ENCODE results near the gene SUGP2.

SUGP2 gene

DNA sequence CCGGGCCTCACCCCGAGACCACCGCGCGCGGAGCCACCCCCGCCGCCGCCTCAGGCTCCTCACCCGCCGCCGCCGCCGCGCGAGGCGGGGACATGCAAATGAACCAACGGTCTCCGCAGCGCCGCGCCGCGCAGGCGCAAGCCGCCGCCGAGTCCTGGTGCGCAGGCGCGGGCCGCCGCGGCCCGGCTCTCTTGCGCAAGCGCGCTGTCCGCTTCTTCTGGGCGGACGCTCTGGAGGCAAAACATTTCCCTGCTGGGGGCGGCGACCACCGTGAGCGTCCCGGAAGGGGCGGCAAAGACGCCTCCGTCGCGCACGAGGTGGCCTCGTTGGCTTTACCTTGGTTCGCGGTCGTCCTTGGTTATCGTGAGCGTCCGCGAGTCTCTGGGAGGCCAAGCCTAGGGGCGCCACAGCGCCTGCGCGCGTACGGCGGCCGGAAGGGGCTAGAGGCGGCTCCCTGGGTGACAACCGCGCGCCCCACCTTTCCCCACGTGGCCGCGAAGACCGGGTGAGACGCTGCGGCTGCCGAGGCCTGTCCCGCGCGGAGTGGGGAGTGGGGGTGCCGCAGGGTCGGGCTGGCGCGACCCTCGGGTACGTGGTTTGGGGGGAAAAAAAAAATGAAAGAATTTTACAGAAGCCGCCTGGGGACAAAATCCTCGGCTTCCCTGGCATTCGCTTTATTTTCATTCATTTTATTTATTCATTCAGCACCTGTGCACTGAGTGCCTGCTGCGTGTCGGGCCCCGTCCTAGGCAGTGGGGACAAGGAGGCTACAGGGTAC lies at the start of gene SUGP2, which contains the start of gene ARMC6:
TSS of gene SUGP2 (minus strand) at position 92 of the 778 bp plus-strand sequence. CDS start 2,446 bp downstream, outside the sequence.
TSS of gene ARMC6 (plus strand) at position 178 of the 778 bp plus-strand sequence. CDS start 607 bp downstream, outside the sequence.
- DNase-seq, result peak; percentile 96

DNA sequence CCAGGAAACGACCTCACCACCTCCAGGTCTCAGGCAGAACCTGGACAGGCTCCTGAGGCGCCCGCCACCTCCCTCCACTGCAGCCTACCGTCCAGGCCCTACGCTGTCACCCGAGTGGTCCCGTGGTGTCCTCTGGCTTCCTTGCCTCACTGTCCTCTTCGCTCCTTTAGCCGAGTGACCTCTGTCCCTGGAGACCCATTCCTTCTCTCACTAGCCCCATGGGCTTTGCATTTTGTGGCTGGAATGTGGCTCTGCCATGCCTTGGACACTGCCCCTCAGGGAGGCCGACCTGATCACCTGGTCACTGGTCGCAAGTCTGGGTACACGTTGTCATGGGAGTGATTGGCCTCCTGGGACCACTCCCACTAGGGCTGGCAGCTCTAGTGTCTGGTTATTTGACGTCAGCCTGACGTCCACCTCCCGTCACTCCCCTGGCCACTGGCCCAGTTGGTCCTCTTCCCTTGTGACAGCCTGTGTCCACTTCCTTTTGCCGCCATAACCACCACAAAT lies 48.4 kb upstream of the SUGP2 start:
- DNase-seq, result no peak

DNA sequence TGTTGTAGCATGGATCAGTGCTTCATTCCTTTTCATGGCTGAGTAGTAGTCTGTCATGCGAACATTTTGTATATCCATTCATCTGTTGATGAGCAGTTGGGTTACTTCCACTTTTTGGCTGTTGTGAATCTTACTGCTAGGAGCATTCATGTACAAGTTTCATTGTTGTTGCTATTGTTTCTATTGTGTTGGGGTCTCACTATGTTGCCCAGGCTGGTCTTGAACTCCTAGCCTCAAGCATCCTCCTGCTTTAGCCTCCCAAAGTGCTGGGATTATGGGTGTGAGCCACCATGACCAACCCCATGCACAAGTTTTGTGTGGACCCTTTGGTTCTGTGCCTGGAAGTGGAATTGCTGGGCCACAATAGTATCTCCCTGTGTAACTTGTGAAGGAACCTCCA lies 46.3 kb upstream of the SUGP2 start:
- no peak for DNase-seq

DNA sequence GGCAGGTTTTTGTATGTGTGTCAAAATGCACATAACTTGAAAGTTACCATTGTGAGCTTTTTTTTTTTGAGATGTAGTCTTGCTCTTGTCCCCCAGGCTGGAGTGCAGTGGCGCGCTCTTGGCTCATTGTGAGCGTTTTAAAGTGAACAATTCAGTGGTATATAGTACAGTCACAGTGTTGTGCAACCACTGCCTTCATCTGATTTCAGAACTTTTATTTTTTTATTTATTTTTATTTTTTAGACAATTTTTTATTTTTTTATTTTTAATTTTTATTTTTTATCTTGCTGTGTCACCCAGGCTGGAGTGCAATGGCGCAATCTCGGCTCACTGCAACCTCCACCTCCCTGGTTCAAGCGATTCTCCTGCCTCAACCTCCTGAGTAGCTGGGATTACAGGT lies 45.5 kb upstream of the SUGP2 start:
- DNase-seq, result no peak

DNA sequence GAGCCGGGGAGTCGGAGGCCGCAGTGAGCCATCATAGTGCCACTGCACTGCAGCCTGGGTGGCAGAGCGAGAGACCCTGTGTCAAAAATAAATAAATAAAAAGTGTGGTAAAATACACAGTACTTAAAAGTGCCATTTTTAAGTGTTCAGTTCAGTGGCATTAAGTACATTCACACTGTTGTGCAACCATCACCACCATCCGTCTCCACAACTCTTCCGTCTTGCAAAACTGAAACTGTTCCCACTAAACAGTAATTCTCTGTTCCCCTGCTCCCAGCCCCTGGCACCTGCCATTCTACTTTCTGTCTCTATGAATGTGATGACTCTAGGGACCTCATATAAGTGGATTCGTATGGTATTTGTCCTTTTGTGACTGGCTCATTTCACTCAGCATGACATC lies 43.8 kb upstream of the SUGP2 start:
- DNase-seq, result no peak

DNA sequence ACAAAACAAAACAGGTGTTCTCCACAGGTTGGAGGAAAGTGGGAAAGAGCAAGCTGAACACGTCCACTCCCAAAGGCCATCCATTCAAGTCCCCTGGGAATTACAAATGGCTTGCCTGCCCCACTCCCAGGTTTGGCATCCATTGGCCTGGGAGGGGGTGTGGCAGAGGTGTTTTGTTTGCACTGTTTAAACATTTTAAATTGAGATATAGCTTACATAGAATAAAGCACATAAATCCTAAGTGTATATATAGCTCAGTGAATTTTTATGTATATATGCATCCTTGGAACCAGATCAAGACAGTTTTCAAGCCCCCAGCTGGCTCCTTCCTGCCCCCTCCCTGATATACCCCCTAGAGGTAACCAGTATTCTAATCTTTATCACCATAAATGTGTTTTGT lies 43.2 kb upstream of the SUGP2 start:
- DNase-seq, result no peak

DNA sequence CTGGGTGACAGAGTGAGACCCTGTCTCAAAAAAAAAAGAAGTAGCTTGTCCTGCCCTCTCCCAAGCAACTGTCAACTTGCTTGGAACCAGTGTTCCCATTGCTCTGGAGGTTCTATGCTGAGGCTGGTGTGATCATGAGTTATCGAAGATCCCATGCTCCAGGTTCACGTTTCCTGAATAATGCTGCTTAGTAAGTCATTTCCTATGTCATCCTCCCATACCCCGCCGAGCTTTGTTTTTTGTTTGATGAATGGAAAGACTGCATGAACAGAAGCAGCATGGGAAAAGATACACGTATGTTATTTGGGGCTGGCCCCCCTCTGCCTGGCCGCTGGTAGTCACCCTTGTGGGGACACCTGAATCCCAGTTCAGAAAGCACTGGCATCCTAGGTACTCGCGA lies 41.8 kb upstream of the SUGP2 start:
- DNase-seq, result no peak

DNA sequence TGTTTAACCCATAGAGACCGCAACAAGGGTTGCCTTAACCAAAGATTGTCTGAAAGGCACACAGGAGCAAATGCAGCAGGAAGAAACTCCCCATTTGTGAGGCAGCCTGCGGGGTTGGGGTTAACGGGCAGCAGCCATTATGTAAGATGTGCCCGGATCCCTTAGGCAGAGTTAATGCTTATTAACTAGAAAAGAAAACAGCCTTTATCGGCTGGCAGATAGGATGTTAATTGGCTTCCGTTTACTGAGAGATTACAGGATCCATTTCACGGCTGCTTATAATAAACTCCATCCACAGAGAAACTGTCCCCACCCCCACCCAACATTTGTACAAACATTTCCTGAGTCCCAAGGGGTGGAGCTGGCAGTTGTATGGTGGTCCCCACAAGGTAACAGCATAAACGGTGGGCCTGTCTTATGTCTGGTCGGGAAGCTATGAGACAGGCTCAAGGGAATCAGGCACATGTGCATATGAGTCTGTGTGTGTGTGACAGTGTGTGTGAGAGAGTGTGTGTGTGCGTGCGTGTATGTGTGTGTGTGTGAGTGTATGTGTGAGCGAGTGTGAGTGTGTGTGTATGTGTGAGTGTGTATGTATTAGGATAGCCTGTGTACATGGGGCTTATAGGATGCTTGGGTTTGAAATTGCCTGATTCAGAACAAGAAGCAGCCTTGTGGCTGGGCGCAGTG lies 41.0 kb upstream of the SUGP2 start:
- DNase-seq, result no peak

DNA sequence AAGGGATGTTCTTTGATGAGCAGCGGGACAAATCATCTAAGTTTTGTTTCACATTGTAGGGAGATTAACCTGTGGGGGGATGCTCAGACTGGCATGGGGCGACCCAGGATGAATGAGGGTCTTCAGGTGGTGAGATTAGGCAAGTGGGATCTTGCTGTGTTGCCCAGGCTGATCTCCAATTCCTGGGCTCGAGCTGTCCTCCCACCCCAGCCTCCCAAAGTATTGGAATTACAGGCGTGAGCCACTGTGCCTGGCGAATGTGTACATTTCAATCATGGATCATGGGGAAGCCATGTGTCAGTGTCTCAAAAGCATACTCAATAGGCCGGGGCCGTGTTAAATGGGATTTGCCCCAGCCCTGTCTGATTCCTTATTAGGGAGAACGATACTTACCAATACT lies 38.6 kb upstream of the SUGP2 start:
- DNase-seq, result no peak

DNA sequence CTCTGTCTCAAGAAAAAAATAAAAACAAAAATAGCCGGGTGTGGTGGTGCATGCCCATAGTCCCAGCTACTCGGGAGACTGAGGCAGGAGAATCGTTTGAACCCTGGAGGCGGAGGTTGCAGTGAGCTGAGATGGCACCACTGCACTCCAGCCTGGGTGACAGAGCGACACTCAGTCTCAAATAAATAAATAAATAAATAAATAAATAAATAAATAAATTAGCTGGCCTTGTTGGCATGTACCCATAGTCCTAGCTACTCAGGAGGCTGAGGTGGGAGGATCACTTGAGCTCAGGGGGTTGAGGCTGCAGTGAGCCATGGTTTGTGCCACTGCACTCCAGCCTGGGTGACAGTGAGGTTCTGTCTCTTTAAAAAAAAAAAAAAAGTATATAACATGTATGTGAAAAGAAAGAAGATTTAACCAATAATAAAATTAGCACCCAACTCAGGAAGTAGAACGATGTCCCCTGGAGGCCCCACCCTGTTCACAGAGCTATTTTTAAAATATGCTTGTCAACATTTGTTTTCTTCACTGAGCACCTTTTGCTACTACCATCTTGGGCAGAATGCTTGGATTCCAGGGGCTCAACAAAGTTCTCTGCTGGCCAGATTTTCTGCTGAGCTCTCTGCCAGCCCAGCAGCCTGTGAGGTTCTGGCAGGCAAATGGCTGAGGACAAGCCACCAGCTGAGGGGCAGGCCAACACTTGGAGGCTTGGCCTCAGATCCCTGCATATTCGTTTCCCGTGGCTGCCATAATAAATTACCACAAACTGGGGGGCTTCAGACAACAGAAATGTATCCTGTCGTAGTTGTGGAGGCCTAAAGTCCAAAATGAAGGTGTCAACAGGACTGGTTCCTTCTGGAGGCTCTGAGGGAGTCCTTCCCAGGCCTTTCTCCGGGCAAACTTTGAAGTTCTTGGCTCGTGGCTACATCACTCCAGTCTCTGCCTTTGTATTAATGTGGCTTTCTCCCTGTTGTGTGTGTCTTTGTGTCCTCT lies 35.6 kb upstream of the SUGP2 start:
- DNase-seq, result no peak

DNA sequence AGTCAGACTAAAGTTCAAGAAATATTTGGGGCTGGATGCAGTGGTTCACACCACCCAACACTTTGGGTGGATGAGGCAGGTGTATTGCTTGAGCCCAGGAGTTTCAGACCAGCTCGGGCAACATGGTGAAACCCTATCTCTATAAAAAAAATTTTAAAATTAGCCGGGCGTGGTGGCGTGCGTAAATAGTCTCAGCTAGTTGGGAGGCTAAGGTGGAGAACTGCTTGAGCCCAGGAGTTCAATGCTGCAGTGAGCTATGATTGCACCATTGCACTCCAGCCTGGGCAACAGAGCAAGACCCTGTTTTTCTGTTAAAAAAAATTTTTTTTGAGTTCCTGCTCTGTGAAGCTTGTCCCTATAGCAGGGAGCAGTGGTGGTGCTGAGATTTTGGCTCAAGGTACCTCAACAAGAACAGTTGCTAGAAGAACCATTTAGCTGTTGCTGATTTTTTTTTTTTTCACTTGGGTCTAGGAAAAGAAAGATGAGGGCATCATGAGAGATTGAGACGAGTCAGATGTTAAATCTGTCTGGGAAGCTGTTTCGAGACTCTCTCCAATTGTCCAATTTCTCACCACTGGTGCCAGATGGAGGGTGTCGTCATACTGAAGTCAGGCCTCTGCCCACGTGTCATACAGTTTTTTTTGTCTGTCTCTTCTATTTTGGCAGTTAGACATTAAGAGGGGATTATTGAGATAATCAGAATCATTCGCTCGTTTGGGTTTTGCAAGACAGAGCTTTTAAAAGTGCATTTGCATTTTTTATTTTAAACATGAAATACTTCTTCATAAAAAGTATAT lies 34.2 kb upstream of the SUGP2 start:
- no peak for DNase-seq

DNA sequence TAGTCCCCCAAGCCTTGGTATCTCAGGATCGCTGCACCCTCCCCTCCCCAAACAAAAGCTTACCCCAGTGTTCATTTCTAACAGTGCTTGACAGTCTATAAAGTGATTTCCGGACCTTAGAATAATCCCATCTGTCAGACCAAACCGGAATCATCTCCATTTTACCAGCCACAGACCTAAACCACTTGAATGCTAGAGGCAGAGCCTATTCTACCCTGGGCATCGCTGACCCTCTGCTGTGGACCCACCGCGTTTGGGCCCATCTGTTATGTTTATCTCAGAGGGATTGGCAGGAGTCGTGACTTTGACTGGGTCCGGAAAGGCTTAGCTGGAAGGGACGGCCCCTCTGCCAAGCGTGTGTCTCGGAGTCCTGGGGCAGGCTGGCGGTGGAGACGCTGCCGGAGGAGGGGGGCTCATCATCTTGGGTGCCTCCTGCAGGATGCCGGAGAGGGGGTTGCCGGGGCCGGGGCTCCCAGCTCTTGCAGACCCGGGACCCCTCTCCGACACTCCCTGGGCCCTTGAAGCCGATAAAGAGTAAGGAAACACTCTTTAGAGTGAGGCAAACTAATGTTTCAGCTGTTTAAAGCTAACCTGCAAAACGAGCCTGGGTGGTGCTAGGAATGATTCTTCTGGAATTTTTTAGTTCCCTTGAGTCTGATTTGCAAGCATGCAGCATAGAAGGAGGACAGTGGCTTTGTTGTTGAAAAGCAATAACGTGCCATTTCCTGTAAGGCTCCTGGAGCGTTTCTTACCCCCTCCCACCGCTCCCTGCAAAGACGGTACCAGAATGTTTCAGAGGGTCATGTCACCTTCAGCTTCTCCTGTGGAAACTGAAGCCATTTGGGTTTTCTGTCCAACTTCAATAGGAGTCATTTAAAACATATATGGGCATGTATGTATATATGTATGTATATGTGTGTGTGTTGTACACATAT lies 31.8 kb upstream of the SUGP2 start:
- peak; percentile 74 for DNase-seq

DNA sequence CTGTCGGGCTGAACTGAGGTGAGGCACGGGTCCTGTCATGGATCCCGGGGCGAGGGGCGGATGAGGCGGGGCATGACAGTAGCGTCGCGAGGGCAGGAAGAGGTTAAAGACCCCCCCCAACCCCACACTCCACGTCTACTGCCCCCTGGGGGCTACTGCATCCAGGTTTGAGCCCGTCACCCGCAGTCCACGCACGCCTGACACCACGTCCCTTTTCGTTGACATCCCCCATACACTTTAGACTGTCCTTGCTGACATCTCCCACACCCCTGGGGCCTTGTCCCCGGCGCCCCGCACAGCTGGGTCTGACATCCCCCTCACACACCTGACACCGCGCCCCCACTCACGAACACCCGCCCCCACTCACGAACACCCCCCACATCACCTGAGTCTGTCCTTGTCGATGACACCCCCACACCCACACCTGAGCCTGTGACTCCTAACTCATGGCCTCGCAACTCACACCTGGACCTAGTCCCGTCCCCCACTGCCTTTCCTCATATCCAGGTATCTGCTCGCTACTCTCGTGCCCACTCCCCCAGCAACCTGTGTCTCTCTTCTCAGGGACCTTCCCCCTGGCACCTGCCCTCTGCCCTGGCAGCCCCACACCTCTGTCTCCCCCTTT lies 30.9 kb upstream of the SUGP2 start:
- no peak for DNase-seq

DNA sequence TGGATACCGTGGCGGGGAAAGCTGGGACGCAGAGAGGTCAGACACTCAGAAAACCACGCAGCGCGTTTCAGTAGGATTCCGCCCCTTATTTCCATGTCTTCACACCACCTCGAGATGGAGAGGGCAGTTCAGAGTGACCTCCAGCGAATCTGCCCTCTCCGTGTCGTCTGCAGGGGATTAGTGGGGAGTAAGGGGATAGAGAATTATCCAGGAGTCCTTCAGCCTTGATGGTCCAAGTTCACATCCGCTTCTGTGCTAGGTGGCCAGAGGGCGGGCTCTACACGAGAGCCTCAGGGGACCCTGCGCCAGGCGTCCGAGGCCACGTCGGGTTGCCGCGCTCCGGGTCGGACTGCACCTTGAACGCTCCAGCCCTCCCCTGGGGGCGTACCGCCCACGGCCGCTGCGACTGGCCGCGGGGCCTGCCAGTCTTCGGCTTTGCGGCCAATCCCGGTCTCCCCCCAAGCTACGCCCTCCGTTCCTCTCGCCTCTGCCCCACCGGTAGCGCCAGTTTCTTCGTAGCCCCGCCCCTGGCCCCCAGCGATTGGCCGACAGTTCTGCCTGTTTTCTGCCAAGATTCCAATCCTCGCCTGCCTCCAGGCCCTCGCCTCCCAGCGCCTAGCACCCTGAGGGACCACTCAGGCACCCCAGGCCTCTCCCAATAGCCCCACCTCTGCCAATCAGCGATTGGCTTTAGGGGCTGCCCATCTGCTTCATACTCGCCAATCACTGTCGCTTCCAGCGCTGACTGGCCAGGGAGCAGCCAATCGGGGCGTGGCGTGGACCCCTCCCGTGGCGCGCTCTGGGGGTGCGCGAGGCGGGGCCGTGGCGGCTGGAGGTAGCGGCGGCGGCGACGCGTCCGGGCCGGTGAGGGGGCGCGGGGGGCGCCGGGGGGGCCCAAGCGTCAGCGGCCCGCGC lies 30.1 kb upstream of the SUGP2 start, which contains the start of gene SLC25A42:
TSS of gene SLC25A42 (plus strand) at position 812 of the 915 bp plus-strand sequence. CDS start 32,131 bp downstream, outside the sequence.
- DNase-seq, result peak; percentile 100

DNA sequence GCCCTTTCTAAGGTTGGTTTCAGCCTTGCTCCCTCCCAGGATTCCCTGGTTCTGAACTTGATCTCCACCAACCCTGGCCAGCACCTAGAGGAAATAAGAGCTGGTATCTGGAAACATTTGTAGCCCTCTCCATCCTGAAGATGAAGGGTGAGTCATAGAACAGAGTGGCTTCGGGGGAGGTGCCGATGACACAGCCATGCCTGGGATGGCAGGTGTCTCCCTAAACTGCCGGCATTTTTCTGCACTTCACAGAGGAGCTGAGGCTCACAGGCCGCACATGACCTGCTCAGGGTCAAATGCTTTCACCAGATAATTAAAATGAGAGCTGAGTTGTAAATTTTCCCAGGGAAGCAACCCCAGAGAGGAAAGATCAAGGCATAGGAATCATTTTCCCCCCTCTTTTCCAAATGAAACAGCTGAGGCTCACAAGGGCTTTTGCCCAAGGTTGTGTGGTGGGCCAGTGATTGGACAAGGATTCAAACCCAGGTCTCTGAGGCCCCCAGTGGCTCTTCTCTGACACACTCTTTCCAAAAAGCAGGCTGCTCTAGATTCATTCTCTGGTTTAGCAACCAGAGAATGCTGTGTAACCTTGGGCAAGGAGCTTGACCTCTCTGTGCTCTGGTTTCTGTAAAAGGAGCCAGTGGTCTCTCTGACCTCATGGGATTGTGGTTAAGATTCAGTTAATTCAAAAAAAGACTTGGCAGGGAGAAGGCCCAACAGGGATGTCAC lies 29.3 kb upstream of the SUGP2 start:
- no peak for DNase-seq

DNA sequence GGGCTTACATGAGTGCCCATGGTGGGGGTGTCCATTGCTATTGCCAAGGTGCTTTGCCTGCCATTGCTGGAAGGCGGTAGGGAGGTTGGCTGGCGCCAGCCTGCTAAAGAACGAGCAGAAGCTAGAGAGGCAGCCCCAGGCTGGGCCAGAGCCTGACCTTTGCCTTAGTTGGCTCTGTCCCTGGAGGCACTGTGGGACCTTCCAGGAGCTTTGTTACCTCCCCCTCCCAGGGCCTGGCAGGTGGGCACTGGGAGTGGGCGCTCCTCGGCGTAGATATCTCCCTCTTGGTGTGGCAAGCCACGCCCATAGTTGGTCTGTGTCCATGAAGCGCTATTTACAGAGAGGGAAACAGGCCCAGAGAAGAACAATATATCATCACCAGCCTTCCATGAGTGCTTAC lies 28.2 kb upstream of the SUGP2 start:
- no peak for DNase-seq

DNA sequence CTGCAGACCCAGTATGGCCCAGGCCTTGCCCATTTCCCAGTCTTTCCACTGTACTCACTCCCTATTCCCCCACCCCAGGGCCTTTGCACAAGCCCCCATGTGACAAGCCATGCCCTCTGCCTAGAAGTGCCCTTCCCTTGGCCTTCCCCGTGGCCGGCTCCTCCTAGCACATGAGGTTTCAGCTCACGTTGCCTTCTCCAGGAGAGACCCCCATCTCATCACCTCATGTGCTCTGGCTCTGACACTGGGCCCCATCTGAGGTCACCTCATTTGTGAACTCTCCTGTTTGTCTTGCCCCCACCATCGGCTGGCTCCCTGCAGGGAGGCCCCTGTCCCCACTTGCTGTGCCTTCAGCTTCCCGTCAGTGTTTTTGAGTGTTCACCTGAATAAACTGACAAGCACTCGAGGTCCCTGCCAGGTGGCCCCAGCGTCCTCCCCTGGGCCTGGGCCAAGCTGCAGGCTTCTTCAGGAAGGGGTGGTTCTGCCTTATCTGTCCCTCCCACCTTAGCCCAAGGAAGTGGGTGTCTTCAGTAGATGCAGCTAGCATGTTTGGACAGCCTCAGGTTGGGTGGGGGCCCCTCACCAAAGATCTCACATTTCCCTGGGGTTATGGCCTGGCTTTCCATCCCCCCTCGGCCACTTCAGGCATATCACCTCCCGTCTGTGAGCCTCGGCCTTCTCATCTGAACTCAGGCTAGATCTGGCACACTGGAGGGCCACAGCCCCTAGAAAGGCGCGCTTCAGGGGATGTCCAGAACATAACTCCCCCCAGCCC lies 26.7 kb upstream of the SUGP2 start:
- DNase-seq, result no peak
